GM19438 (cell line): Measurements from ENCODE around the gene TIPRL.

Source experiments
- ATAC-seq: cut with Tn5 transposase; IDR thresholded peaks from one replicate; pipeline ENCODE4 v1.9.1; 2021; ENCODE audit warnings: low read depth; ENCODE audit not compliant: unreplicated experiment

Gene TIPRL

DNA sequence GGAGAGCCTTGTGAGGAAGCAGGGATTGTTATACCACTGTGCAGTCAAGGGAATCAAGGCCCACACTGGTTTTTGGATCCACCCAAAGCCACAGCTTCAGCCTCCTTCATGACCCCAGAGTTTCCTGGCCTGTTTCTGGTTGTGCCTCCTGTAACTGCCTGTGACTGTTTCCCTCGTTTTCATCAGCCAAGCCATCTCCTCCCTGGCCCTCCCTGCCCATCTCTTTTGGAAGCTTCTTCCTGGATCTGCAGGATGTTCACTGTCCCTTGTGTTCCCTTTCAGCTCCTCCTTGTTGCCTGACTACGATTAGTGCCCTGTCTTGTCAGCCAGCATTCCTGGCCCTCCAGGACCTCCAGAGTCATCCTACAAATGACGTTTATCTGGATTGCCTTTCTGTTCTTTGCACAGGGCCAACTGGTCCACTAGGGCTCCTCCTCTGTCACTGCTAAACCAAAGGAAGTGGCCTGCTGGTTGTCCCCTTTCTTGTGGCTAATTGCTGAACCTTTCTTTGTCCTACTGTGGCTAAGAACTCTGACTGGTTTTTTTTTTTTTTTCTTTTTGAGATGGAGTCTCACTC lies 65.0 kb downstream of the TIPRL start:
- ATAC-seq = no peak

DNA sequence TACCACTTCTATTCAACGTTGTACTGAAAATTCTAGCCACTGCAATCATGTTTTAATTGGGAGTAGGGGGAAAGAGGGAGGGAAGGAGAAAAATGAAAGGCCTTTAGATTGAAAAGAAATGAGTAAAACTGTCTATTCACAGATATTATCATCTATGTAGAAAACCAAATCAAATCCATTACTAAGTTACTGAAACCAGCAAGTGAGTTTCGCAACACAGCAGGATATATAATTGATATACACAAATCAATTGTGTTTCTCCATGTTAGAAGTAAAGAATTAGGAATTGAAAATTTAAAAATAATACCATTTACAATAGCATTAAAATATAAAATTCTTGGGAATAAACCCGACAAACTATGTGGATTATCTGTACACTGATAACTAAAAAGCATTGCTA lies 66.3 kb downstream of the TIPRL start:
- no peak for ATAC-seq

DNA sequence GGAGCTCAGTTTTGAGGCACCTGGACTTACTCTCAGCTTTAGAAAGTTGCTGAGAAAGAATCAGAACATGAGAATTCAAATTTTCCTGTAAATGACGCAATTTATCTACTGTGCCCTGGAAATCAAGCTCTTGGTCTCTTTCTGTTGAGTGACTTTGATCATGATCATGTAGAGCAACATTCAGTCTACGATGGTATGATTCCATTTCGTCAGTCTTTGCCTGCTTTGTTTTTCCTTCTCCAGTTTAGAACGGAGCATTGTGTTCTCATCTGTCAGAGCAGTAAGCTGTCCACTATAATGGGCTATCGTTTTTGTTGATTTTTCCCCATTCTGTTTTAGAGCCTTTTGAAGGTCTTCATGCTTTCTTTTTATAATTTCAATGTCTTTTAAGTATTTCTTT lies 67.7 kb downstream of the TIPRL start:
- ATAC-seq = no peak
